Karpas-422 (cell line): ENCODE data around the gene KIRREL1. TPM values are rescaled to one million over a fixed set of nuclear protein-coding genes. Genes with fewer than 3 reads are reported as not detected.
"Not testable (repeated sequence)": the region's sequence is repeated elsewhere in the genome, so short reads cannot be mapped to it uniquely, and the experiment has no call there.

Experiments
- DNase-seq: peaks from one replicate; pipeline ENCODE4 v3.0.0-alpha.2; 2015
- H2AFZ ChIP-seq: fragments of 200-600 bp; sonication (generic); 2 replicates; pipeline ENCODE4 v1.6.1; 2014; ENCODE audit warnings: antibody characterized with exemption, low read length, mixed read lengths
- H3K27ac ChIP-seq: fragments of 200-600 bp; sonication (generic); 2 replicates; pipeline ENCODE4 v1.5.1; 2014; ENCODE audit warnings: mild to moderate bottlenecking, low read length, moderate library complexity
- H3K27me3 ChIP-seq: fragments of 200-600 bp; sonication (generic); 2 replicates; pipeline ENCODE4 v1.6.1; 2014; ENCODE audit warnings: low read length, mixed read lengths
- H3K36me3 ChIP-seq: fragments of 200-600 bp; sonication (generic); 2 replicates; pipeline ENCODE4 v1.6.1; 2014; ENCODE audit warnings: low read length, mixed read lengths; ENCODE audit not compliant: insufficient read depth
- H3K4me1 ChIP-seq: fragments of 200-600 bp; sonication (generic); 2 replicates; pipeline ENCODE4 v1.6.1; 2014; ENCODE audit warnings: mild to moderate bottlenecking, low read length, mixed read lengths
- H3K4me2 ChIP-seq: fragments of 200-600 bp; sonication (generic); 2 replicates; pipeline ENCODE4 v1.6.1; 2014; ENCODE audit warnings: low read length, low read depth, mild to moderate bottlenecking; ENCODE audit not compliant: poor library complexity, severe bottlenecking
- H3K4me3 ChIP-seq: fragments of 200-600 bp; sonication (generic); 2 replicates; pipeline ENCODE4 v1.5.1; 2014; ENCODE audit warnings: mild to moderate bottlenecking, antibody characterized with exemption, low read length, mixed read lengths
- H3K79me2 ChIP-seq: fragments of 200-600 bp; sonication (generic); 2 replicates; pipeline ENCODE4 v1.6.1; 2014; ENCODE audit warnings: mild to moderate bottlenecking, low read length, mixed read lengths
- H3K9ac ChIP-seq: fragments of 200-600 bp; sonication (generic); 2 replicates; pipeline ENCODE4 v1.6.0; 2014; ENCODE audit warnings: low read length
- H3K9me2 ChIP-seq: fragments of 200-600 bp; sonication (generic), shearing (Covaris generic); replicated peaks from 2 replicates; pipeline ENCODE4 v1.6.0; 2014; ENCODE audit warnings: mild to moderate bottlenecking, low read length, moderate library complexity; ENCODE audit not compliant: insufficient read depth
- H3K9me3 ChIP-seq: fragments of 300-700, 200-600 bp; sonication (generic); 2 replicates; pipeline ENCODE4 v1.6.1; 2014; ENCODE audit warnings: low read length, mixed read lengths
- H4K20me1 ChIP-seq: fragments of 200-600 bp; sonication (generic); 2 replicates; pipeline ENCODE4 v1.6.1; 2014; ENCODE audit warnings: mild to moderate bottlenecking, antibody characterized with exemption, low read length, low read depth; ENCODE audit not compliant: insufficient read depth
- total RNA-seq: library from RNA; depleted of rRNA; stranded (reverse); fragments of >200 nt; shearing (Covaris generic); gene quantifications from 2 replicates; pipeline ENCODE4 v1.2.3, GENCODE V29; 2014; ENCODE audit warnings: low replicate concordance

The KIRREL1 gene
- total RNA-seq, 1 experiment from 2014 or later, result not detected

DNA sequence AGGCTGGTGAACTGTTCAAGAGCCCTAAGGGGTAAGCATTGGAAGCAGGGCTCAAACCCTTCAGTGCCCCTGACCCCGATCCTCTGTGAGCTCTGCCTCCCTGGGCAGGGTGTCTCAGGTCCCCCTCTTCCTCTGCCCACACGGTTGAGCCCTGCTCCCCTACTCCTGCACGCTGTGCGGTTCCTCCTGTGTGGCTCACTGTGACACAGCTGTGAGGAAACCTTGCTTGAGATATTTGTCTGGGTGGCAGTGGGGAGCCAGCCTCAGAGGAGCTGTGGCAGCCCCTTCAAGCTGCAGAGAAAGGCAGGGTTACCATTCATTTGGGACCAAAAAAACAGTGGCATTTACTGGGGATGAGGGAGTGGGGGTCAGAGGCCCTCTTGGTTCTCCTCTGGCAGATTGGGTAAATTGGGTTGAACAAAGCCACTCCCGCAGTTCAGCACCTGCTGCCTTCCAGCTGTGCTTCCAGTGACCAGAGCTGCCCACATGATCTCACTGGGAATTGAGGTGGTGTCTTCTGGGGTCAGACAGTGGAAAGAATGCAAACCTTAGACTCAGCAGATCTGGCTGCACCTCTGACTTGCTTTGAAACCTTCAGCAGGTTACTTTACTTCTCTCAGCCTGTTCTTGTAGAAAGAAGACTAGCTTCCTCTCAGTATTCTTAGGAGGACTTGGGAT, 126.7 kb downstream of the KIRREL1 start:
- Histone ChIP-seq H3K36me3 (no peaks in the 10 kb centered on the region), H3K4me1 (peaks cover 12% of the 10 kb centered on the region), H3K9me3 (no peaks in the 10 kb centered on the region), H4K20me1 (no peaks in the 10 kb centered on the region), H3K27me3 (no peaks in the 10 kb centered on the region), H3K9ac (no peak overlapping the region), H3K9me2 (no peaks in the 10 kb centered on the region), H3K27ac (no peak overlapping the region), H3K79me2 (no peaks in the 10 kb centered on the region), H2AFZ (no peak overlapping the region), H3K4me2 (no peak overlapping the region), H3K4me3 (no peak overlapping the region)
- no peak for DNase-seq

DNA sequence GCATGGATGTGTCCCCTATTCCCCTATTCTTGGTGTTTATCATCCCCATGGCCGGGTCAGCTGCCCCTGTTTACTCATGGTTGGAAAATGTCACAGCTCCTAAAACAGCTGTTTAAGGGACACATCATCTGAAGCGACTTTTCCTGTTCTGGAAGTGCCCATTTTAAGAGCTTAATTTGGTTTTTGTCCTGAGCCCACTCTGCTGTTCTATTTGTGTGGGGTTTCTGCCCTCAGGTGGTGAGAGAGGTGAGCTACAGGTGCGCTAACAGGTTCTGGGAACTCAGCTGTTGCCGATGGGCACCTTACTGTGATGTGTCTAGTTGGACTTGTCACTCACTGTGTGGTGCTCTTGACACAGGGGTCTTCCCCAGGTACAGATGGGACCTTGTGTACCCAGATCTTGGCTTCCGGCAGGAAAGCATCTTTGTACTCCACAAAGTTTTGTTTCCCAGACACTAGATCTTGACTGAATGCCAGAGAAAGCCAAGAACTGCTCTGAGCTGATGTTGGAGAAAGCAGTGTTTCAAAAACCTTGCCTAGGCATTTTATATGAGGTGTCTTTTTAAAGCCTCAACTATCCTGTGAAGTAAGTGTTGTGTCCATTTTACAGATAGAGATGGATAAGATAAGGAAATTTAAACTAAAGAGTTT, 128.3 kb downstream of the KIRREL1 start:
- no peaks in the 10 kb centered on the region for H3K27me3 ChIP-seq
- DNase-seq, result peak; percentile 83
- no peak overlapping the region for H3K9ac ChIP-seq
- H3K27ac ChIP-seq, result no peak overlapping the region
- no peak overlapping the region for H3K4me3 ChIP-seq
- no peak overlapping the region for H2AFZ ChIP-seq
- H3K9me3 ChIP-seq, result no peaks in the 10 kb centered on the region
- H3K4me2 ChIP-seq, result no peak overlapping the region
- H3K36me3 ChIP-seq, result no peaks in the 10 kb centered on the region
- no peaks in the 10 kb centered on the region for H3K9me2 ChIP-seq
- no peaks in the 10 kb centered on the region for H4K20me1 ChIP-seq
- H3K79me2 ChIP-seq, result no peaks in the 10 kb centered on the region
- peaks cover 7% of the 10 kb centered on the region for H3K4me1 ChIP-seq

DNA sequence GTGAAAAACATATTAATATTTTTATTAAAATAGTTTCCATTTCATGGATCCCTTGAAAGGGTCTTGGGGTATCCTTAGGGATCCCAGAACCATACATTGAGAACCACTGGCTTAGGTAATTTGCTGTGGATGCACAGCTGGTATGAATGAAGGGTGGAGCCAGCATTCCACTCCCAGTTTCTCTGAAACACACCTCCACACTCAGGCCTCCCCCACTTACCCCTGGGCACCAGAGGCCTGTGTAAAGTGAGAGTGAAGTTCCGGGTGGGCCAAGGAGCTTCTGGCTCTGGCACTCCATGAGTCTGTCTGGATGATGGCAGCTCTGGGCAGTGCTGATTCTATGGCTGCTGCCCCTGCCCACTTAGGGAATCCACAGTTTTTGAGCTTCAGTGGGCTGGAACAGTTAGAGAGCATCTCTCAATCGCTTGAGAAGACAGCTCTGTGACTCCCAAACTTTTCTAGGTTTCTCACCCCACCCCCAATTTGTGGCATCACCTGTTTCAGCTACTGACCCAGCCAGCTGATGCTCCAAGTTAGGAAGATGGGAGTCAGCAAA, 129.5 kb downstream of the KIRREL1 start:
- no peaks in the 10 kb centered on the region for H3K27me3 ChIP-seq
- DNase-seq, result no peak
- H3K4me3 ChIP-seq, result no peak overlapping the region
- H3K9me2 ChIP-seq, result no peaks in the 10 kb centered on the region
- no peak overlapping the region for H2AFZ ChIP-seq
- H3K4me2 ChIP-seq, result no peak overlapping the region
- H3K4me1 ChIP-seq, result peaks cover 4% of the 10 kb centered on the region; the same call in 1 of the 2 replicates
- no peaks in the 10 kb centered on the region for H4K20me1 ChIP-seq
- H3K79me2 ChIP-seq, result no peaks in the 10 kb centered on the region
- no peak overlapping the region for H3K27ac ChIP-seq
- H3K9ac ChIP-seq, result no peak overlapping the region
- H3K9me3 ChIP-seq, result no peaks in the 10 kb centered on the region
- no peaks in the 10 kb centered on the region for H3K36me3 ChIP-seq

- Histone ChIP-seq H3K79me2 (no peaks in the 10 kb centered on the region), H3K9ac (no peak overlapping the region), H4K20me1 (no peaks in the 10 kb centered on the region), H3K27me3 (no peaks in the 10 kb centered on the region), H3K4me1 (no peaks in the 10 kb centered on the region), H3K36me3 (no peaks in the 10 kb centered on the region), H3K4me3 (no peak overlapping the region), H3K4me2 (no peak overlapping the region), H3K9me3 (no peaks in the 10 kb centered on the region), H3K9me2 (no peaks in the 10 kb centered on the region), H3K27ac (no peak overlapping the region), H2AFZ (no peak overlapping the region)
- no peak for DNase-seq
Observed at GRCh38 chr1:158124034-158124433, 130.6 kb downstream of the KIRREL1 start.

DNA sequence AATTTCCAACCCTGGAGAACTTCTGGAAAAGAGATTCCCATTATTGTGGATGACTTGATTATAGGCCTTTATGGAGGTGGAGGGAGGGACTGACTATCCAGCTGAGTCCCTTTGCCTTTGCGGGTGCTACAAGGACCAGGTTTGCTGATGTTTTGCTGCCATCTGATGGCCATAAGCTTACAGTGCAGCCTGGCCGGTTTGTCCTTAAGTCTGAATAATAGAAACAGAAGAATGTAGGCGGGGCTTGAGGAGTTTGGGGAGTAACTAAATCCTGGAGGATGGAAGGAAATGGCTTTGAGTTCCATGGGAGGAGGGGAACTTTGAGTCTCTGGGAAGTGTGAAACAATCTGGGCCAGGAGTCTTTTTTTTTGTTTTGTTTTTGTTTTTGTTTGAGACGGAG, 131.6 kb downstream of the KIRREL1 start:
- Histone ChIP-seq H3K79me2 (no peaks in the 10 kb centered on the region), H3K4me2 (no peak overlapping the region), H3K9me3 (no peaks in the 10 kb centered on the region), H3K4me1 (no peaks in the 10 kb centered on the region), H3K9ac (no peak overlapping the region), H3K9me2 (no peaks in the 10 kb centered on the region), H3K27ac (no peak overlapping the region), H3K36me3 (no peaks in the 10 kb centered on the region), H2AFZ (no peak overlapping the region), H4K20me1 (no peaks in the 10 kb centered on the region), H3K27me3 (no peaks in the 10 kb centered on the region), H3K4me3 (no peak overlapping the region)
- peak; percentile 94 for DNase-seq

- DNase-seq, result no peak
- no peaks in the 10 kb centered on the region for H3K9me2 ChIP-seq
Observed at GRCh38 chr1:158126425-158126824, 133.0 kb downstream of the KIRREL1 start.

DNA sequence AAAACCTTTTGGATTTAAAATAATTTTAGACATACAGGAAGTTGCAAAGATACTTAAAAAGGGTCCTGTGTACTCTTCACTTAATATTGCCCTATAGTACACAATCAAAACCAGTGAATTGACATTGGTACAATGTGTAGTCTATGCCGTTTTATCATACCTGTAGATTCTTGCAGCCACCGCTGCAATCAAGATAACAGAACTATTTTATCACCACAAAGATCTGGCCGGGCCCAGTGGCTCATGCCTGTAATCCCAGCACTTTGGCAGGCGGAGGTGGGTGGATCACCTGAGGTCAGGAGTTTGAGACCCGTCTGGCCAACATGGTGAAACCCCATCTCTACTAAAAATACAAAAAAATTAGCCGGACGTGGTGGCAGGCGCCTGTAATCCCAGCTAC, 135.1 kb downstream of the KIRREL1 start:
- not testable (repeated sequence) for H3K4me3 ChIP-seq, H3K9me3 ChIP-seq, DNase-seq, H3K27ac ChIP-seq, H3K9ac ChIP-seq, H2AFZ ChIP-seq, H3K4me2 ChIP-seq, H3K27me3 ChIP-seq, H3K9me2 ChIP-seq, H3K36me3 ChIP-seq, H3K79me2 ChIP-seq, H4K20me1 ChIP-seq, H3K4me1 ChIP-seq

More at GRCh38 chr1:158126425-158126824, 133.0 kb downstream of the KIRREL1 start:
- no peak overlapping the region for H2AFZ ChIP-seq
- no peak overlapping the region for H3K27ac ChIP-seq
- H3K36me3 ChIP-seq, result no peaks in the 10 kb centered on the region
- H3K9ac ChIP-seq, result no peak overlapping the region
- no peak overlapping the region for H3K4me2 ChIP-seq
- no peaks in the 10 kb centered on the region for H3K79me2 ChIP-seq
- no peaks in the 10 kb centered on the region for H4K20me1 ChIP-seq
- H3K4me3 ChIP-seq, result no peak overlapping the region
- H3K4me1 ChIP-seq, result no peaks in the 10 kb centered on the region
- no peaks in the 10 kb centered on the region for H3K9me3 ChIP-seq
- H3K27me3 ChIP-seq, result no peaks in the 10 kb centered on the region

DNA sequence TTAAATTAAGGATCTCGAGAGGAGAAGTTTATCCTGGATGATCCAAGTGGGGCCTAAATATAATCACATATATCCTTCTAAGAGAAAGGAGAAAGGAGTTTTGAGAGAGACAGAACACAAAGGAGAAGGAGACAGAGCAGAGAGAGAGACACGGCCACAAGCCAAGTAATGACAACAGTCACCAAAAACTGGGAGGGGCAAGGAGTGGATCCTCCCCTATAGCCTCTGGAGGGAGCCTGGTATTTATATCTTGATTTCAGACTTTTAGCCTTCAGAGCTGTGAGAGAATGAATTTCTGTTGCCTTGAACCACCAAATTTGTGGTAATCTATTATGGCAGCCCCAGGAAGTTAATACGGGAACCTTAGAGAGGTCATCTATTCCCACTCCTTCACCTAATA, 137.8 kb downstream of the KIRREL1 start:
- Histone ChIP-seq H3K27ac (no peak overlapping the region), H3K4me1 (no peaks in the 10 kb centered on the region), H3K9ac (no peak overlapping the region), H3K27me3 (no peaks in the 10 kb centered on the region), H3K4me2 (no peak overlapping the region), H3K36me3 (no peaks in the 10 kb centered on the region), H3K79me2 (no peaks in the 10 kb centered on the region), H4K20me1 (no peaks in the 10 kb centered on the region), H3K9me3 (no peaks in the 10 kb centered on the region), H3K9me2 (no peaks in the 10 kb centered on the region), H3K4me3 (no peak overlapping the region), H2AFZ (no peak overlapping the region)
- no peak for DNase-seq
